Lung (tissue), 16 donors: ENCODE data around the gene PTGER4. TPM values are rescaled to one million over a fixed set of nuclear protein-coding genes. Genes with fewer than 3 reads are reported as not detected.

Experiments
- ATAC-seq: fragments of 200-7000 bp; cut with Tn5 transposase; one replicate; pipeline ENCODE4 v1.9.1; 2020; ENCODE audit warnings: moderate number of reproducible peaks; ENCODE audit not compliant: insufficient read depth, low FRiP score
- DNase-seq, 3 donors: peaks; one replicate each; pipeline ENCODE4 v3.0.0-alpha.2; 2013 to 2017
- H3K27ac ChIP-seq, 2 donors: one replicate each; pipeline ENCODE4 v1.5.1; 2013; ENCODE audit warnings: mild to moderate bottlenecking in 2 of 2, moderate library complexity in 2 of 2, control low read depth in 1 of 2, inconsistent platforms in 1 of 2, low read depth in 1 of 2, low read length in 1 of 2
- H3K27me3 ChIP-seq, 3 donors: one replicate each; pipeline ENCODE4 v1.5.1; 2013; ENCODE audit warnings: low read length in 2 of 3; ENCODE audit not compliant: control insufficient read depth in 3 of 3, insufficient read depth in 3 of 3
- H3K36me3 ChIP-seq, 4 donors: one replicate each; pipeline ENCODE4 v1.5.1; 2013; ENCODE audit warnings: low read length in 4 of 4, mild to moderate bottlenecking in 1 of 4, moderate library complexity in 1 of 4; ENCODE audit not compliant: control insufficient read depth in 4 of 4, insufficient read depth in 4 of 4
- H3K4me1 ChIP-seq, 5 donors: one replicate each; pipeline ENCODE4 v1.5.1; 2013; ENCODE audit warnings: low read length in 5 of 5, mild to moderate bottlenecking in 2 of 5, moderate library complexity in 1 of 5; ENCODE audit not compliant: control insufficient read depth in 5 of 5, insufficient read depth in 5 of 5
- H3K4me3 ChIP-seq: one replicate; pipeline ENCODE4 v1.5.1; 2013; ENCODE audit warnings: mild to moderate bottlenecking, control low read depth, moderate library complexity
- H3K9ac ChIP-seq, 2 donors: one replicate each; pipeline ENCODE4 v1.5.1; 2013; ENCODE audit warnings: low read length in 2 of 2, control low read depth in 1 of 2; ENCODE audit not compliant: insufficient read depth in 1 of 2
- H3K9me3 ChIP-seq, 4 donors: one replicate each; pipeline ENCODE4 v1.5.1; 2013; ENCODE audit warnings: low read length in 3 of 4, mild to moderate bottlenecking in 1 of 4, moderate library complexity in 1 of 4; ENCODE audit not compliant: control insufficient read depth in 4 of 4, insufficient read depth in 3 of 4
- CTCF ChIP-seq: IDR thresholded peaks from 2 replicates; pipeline ENCODE4 v1.5.1; 2012; ENCODE audit warnings: mild to moderate bottlenecking; ENCODE audit errors: control extremely low read depth, extremely low read depth
- whole genome bisulfite sequencing, 2 donors: extraction: QIAGEN DNeasy Blood & Tissue Kit; methylation state at CpG; one replicate each; pipeline ENCODE4 v1.1.7; 2013; 5-methylcytosine and 5-hydroxymethylcytosine counted together
- long read RNA-seq, 5 donors: transcript quantifications; one replicate each; lab custom pipeline, GENCODE V29; 2026
- polyA plus RNA-seq, 2 donors: library from polyadenylated mRNA; stranded (reverse); fragments of 200-250 nt; gene quantifications; one replicate each; pipeline ENCODE4 v1.2.1, GENCODE V29; 2013
- total RNA-seq, 2 donors: library from RNA; depleted of rRNA in 1 of 2; stranded (reverse); fragments of >200 nt in 1 of 2; gene quantifications; one replicate each; pipeline ENCODE4 v1.2.1, GENCODE V29; 2014 to 2021
- donor health status: control.
- donor health status: control.
- donor health status: Bipolar disorder and iron deficiency.
- donor health status: healthy.
- donor health status: DM: yes; HTN: yes; CAD: no.

Gene PTGER4
- total RNA-seq (10 to 100 TPM; 25.5 to 33.6 TPM), polyA plus RNA-seq (10 to 100 TPM in 1 of 2 donors, 1 to 10 TPM in 1; 3.9 to 32.7 TPM)
- long read RNA-seq, donor 1, partial matches to known transcripts, result 0 of 2 reads
- long read RNA-seq, donor 1, other reads (novel, unspliced or antisense), result 0 of 2 reads
- long read RNA-seq, donor 2, partial matches to known transcripts, result 0 of 1 reads
- long read RNA-seq, donor 2, other reads (novel, unspliced or antisense), result 0 of 1 reads
- long read RNA-seq, donor 3, result 0 reads
- long read RNA-seq, donor 4, partial matches to known transcripts, result 0 of 1 reads
- long read RNA-seq, donor 4, other reads (novel, unspliced or antisense), result 0 of 1 reads
- long read RNA-seq, donor 5, partial matches to known transcripts, result 0 of 1 reads
- long read RNA-seq, donor 5, other reads (novel, unspliced or antisense), result 0 of 1 reads

- Histone ChIP-seq H3K27me3 (peaks cover 0 to 13% (median 13%) of the 10 kb centered on the region in 3 donors), H3K9ac (peak within 1 kb of the TSS in 1 of 2 donors; percentile 70), H3K27ac (peak within 1 kb of the TSS; percentile 78 to 89), H3K4me1 (peaks cover 0 to 43% (median 5%) of the 10 kb centered on the region in 5 donors), H3K36me3 (peaks cover 0 to 2% (median 0%) of the 10 kb centered on the region in 4 donors), H3K4me3 (peak within 1 kb of the TSS; percentile 67), H3K9me3 (no peaks in the 10 kb centered on the region)
- DNase-seq (peak in 2 of 3 donors; percentile 17 to 20), ATAC-seq (peak; percentile 7)
- TF ChIP-seq CTCF, result no peak
- WGBS, 2 donors, result 0 to 2% methylated on average over 44 of the region's 44 CpGs
Observed at GRCh38 chr5:40679913-40680681, at the start of gene PTGER4. TSS of gene PTGER4 (plus strand) at chr5:40679915. CDS start at chr5:40680994, 1,079 bp downstream.

GRCh38 chr5:40630126-40630525 is 49.6 kb upstream of the PTGER4 start:
- DNase-seq, result no peak
- no peak for TF ChIP-seq CTCF
- no peaks in the 10 kb centered on the region for H3K27me3 ChIP-seq

GRCh38 chr5:40631236-40631635 is 48.5 kb upstream of the PTGER4 start:
- Histone ChIP-seq H3K4me3 (no peak overlapping the region), H3K9ac (no peak overlapping the region), H3K4me1 (no peaks in the 10 kb centered on the region), H3K27me3 (no peaks in the 10 kb centered on the region), H3K27ac (no peak overlapping the region), H3K9me3 (peaks cover 0 to 4% (median under 1%) of the 10 kb centered on the region in 4 donors), H3K36me3 (no peaks in the 10 kb centered on the region)
- TF ChIP-seq CTCF, result no peak
- ATAC-seq, result no peak
- DNase-seq, result no peak
- WGBS, 2 donors, result 80 to 91% methylated on average over 7 of the region's 7 CpGs

More at GRCh38 chr5:40630126-40630525, 49.6 kb upstream of the PTGER4 start:
- no peak for ATAC-seq
- Histone ChIP-seq H3K4me3 (no peak overlapping the region), H3K36me3 (no peaks in the 10 kb centered on the region), H3K27ac (no peak overlapping the region), H3K9ac (no peak overlapping the region), H3K4me1 (no peaks in the 10 kb centered on the region), H3K9me3 (peaks cover 0 to 4% (median under 1%) of the 10 kb centered on the region in 4 donors)
